ENCODE measurements around the gene METTL4.

The METTL4 gene, protein sequence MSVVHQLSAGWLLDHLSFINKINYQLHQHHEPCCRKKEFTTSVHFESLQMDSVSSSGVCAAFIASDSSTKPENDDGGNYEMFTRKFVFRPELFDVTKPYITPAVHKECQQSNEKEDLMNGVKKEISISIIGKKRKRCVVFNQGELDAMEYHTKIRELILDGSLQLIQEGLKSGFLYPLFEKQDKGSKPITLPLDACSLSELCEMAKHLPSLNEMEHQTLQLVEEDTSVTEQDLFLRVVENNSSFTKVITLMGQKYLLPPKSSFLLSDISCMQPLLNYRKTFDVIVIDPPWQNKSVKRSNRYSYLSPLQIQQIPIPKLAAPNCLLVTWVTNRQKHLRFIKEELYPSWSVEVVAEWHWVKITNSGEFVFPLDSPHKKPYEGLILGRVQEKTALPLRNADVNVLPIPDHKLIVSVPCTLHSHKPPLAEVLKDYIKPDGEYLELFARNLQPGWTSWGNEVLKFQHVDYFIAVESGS

DNA sequence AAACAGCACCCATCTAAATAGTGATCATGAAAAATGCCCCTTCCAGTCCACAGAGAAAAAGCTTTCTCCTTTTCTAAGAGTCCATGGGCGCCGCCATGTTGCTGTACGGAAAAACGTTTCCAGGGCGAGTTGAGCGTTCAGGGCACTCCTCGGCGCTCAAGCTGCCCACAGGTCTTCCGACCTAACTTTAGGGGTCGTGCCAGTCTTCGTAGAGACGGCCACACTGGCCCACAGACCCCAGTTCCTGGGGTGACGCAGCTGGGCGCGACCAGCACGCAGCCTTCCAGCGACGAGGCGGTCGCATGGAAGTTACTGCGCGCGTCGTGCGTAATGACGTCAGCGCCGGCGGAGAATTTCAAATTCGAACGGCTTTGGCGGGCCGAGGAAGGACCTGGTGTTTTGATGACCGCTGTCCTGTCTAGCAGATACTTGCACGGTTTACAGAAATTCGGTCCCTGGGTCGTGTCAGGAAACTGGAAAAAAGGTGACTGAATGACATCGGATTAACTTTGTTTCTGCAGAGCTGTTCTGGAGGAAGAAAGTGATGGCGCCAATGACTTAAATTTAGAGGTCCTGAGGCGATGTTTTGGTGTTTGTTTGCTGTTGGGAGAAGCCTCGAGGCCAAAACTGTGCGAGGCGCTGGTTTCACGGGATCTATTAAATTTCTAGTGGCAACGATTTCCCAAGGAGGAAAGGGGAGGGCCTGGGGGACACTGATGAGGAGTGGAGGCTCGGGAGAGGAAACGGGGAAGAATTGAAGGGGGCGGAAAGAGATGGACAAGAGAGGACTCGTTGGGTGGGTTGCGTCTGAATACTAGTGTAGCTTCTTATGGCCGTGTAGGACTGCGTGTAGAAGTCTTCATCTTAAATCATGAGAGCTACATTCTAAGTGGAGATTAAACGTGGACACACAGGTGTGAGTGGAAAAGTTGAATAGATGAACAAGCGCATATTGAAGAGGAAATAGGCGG, at the start of gene METTL4, which contains the start of gene NDC80:
TSS of gene METTL4 (minus strand) at position 306 of the 971 bp plus-strand sequence. CDS start 4,289 bp downstream, outside the sequence.
TSS of gene NDC80 (plus strand) at position 358 of the 971 bp plus-strand sequence. CDS start 1,429 bp downstream, outside the sequence.
- peak; percentile 76 for DNase-seq

DNA sequence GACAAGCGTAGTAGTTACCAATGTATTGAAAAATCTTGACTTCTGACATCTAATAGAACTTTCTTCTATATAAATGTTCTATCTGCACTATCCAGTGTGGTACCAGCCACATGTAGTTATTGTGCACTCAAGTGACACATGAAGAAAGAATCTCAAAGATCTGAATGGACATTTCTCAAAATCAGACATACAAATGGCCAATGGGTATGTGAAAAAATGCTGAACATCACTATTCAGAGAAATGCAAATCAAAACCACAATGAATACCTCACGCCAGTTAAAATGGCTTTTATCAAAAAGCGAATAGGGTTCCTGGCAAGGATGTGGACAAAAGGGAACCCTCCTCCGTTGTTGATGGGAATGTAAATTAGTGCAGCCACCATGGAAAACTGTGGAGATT, 46.7 kb upstream of the METTL4 start:
- DNase-seq: no peak

DNA sequence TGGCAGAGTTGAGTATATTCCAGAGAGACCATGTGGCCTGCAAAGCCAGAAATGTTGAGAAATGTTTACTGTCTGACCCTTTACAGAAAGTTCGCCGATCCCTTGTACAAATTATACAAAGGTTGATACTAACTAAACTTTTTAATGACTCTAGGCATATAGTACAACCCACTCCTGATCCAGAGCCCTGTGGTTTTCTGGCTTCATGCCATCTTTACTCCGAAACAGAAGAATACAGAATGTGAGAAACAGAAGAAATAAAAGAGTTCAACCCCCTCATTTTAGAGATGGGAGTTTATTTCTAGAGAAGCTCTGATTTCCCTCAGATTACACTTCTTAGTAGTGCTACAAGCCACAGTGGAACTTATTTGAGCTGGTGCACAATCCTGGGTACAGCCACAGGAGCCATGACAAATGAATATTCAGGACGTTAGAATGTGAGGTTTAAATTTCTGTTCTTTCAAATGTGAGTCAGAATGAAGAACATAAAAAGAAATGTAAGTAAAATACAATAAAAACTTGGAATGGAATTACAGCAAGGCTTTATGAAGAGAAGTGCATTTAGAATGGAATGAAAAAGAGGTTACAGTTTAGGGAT, 46.2 kb upstream of the METTL4 start:
- no peak for DNase-seq

DNA sequence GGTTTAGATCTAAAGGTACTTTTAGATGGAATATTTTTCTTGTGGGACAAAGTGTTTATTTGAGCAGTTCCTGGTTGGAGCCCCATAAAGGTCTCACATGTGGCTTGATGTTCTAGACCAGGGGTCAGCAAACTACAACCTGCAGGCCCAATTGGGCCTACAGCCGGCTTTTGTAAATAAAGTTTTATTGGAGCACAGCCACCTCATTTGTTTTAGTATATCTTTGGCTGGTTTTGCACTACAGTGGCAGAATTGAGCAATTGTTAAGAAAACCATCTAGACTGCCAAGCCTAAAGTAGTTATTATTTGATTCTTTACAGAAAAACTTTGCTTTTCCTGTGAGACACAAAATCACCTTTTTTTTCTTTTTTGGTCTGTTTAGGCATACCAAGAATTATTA, 41.7 kb upstream of the METTL4 start:
- no peak for DNase-seq

DNA sequence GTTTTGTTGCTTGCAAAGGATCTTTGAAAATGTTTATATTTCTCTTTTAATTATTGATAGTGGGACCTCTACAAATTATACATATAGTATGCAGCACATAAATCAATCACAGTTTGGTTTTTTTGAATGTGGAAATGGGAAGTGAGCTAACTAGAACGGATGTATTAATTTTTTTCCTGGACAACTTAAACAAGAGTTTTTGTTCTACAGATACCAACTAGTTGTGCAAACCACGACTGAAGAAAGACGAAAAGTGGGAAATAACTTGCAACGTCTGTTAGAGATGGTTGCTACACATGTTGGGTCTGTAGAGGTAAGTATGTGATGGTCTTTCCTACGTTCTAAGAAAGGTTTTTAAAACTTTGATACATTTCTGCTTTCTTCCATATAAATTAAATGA, 39.2 kb upstream of the METTL4 start:
- no peak for DNase-seq

DNA sequence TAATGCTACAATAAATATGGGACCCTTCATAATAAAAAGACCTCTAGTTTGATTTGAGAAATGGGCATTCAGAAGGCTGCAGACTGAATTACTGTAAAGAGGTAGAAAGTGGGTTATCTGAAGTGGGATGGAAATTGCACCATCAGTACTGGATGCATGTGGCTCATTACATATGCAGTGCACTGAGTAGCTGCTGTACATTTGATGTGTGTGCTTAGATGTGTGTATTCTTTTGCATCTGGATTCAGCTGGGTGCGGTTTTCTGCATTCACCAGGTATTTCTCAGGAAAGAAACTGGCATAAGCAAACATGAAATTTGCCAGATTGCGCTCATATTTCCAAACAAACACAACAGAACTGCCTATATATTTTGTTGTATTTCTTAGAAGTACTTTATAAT, 38.3 kb upstream of the METTL4 start:
- DNase-seq: no peak

DNA sequence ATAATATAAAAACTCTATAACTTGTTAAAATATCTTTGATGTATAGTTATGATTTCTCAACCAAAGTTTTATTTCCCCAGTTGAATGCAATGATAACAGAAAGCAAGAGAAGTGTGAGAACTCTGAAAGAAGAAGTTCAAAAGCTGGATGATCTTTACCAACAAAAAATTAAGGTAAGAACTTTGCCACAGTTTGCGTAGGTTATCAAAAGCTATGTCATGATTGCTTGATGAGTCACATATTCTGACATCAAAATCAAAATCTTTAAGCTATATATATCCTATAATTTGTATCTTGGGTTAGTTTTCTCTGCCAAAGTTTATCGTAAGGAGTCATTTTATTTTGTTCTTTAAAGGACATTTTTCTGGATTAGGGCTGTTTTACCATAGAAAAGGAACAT, 35.0 kb upstream of the METTL4 start:
- no peak for DNase-seq

DNA sequence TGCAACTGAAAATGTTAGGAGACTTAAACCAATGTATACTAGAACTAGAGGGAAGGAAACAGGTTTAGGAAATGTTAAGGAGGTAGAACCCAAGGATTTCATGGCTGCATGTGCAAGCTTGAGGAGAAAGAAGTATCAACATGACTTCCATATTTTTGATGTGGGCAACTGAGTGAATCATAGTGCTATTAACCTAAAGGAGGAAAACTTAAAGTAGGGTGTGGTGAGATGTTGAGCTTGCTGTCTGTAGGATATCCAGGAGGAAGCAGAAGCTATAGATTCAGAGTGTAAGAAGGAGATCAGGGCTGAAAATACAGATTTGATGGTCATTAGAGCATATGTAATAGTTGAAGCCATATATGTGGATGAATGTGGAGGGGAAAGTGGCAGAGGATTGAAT, 31.5 kb upstream of the METTL4 start:
- no peak for DNase-seq

DNA sequence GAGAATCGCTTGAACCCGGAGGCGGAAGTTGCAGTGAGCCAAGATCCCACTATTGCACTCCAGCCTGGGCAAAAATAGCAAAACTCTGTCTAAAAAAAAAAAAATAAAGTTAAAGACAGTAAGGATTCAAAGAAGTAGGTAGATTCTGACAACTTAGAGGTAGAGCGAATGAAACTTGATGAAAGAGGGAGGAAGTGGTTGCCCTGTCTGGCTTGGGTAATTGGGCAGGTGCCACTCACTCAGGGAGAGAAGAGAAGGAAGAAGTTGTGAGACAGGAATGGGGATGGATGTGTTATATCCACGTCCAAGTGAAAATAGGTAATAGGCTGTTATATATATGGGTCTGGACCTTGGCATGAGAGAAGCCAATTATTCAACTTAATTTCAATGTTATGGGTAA, 26.3 kb upstream of the METTL4 start:
- no peak for DNase-seq

DNA sequence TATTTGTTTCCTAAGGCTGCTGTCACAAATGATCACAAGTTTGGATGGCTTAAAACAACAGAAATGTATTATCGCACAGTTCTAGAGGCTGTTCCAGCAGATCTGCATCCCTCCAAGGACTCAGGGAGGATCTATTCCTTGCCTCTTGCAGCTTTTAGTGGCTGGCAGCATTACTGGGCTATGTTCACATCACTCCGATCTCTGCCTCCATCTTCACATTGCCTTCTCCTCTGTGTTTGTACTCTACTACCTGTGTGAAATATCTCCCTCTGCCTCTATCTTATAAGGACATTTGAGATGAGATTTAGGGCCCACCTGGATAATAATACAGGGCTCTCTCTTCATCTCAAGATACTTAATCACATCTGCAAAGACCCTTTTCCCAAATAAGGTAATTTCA, 19.0 kb upstream of the METTL4 start:
- no peak for DNase-seq

DNA sequence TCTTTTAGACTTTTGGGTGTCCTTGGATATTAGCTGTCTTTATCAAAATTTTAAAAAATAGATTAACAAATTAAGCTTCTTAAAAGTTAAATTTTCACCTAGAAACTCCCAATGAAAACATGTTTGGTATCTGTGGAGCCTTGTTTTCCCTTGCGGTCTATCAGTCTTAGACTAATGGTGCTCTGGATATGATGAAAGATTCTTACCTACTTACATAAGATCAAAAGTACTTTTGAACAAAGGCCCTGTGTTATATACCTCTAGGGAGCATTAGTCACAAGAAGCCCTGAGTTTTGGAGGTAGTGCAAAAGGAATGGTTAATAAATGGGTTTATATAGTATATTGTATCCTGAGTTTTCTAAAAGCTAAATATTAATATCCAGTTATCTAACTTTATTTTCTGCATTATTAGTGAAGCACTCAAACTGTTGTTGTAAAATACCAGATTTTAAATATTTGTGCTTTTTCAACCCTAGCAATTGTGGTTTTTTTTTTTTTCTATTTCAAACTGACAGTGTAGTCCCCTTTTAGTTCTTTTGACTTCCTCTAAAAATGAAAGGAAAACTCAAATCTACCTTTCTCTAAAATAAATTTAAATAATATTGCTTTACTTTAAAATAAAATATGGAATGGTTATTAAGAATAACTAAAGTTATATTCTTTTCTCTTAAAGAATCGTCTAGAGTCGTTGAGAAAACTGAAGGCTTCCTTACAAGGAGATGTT, 18.2 kb upstream of the METTL4 start:
- DNase-seq: no peak

DNA sequence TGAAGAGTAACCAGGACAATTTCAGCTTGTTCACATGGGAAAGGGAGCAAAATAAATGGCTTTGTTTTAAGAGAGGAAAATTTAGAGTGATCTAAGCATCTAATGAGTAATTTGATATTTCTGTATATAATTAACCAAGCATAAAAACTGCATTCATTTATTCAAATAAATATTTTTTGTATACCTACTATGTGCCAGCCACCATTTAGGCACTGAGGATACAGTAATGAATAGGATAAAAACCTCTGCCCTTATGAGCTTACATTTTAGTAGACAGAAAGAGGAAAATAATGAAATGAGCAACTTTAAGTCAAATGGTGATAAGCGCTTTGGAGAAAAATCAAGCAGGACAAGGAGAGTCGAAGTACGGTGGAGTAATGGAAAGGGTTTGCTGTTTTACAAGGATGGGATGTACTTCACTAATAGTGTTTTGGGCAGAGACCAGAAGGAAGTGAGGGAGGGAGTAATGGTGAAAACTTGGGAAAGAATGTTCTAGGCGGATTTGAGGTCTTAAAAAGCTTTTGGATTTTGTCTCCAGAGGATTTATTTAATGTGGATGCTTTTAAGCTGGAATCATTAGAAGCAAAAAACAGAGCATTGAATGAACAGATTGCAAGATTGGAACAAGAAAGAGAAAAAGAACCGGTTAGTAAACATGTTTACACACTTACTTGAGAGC, 17.5 kb upstream of the METTL4 start:
- no peak for DNase-seq

DNA sequence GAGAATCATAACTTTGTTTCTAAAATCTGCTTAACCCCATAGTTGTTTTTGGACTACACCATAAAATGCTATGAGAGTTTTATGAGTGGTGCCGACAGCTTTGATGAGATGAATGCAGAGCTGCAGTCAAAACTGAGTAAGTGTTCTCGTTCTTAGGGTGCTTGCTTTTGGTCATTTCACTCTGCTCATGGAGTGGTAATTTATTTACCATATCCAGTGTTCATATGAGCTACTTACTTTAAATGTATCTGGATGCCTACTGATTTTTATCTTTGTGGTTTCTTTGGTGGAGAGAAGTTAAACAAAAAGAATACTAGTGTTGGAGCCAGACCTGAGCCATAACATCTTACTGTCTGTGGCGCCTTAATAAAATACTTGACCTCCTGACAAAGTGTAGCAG, 16.5 kb upstream of the METTL4 start:
- no peak for DNase-seq

DNA sequence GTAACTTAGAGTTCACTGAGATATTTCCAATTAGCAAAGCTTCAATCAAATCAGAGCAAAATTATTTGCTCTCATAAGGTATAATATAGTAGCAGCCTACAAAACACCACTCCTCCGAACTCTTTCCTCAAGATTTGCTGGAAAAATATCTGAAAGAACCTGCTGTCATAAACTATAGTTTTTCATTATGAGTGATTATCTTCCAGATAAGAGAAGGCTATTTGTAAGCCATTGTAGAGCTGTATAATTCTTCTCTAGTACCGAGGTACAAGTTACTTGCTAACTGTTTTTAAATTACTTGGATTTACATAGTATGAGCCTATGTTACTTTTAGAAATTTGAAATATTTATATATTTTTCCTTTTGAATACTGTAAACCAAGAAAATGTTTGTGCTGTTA, 2.1 kb upstream of the METTL4 start:
- DNase-seq: no peak

DNA sequence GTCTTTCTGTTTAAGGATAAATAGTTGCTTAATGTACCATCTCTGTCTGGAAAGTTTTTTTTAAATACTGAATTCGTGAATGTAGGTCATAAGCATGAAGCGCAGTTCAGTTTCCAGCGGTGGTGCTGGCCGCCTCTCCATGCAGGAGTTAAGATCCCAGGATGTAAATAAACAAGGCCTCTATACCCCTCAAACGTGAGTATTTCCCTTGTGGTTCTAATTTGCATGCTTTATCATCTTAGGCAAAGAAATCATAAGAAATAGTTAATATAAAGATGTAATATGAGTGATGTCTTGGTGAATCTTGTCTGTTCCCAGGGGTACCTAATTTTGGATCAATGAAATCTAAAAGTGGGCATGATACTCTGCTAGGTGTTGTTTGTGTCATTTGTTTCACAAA, 1.6 kb upstream of the METTL4 start:
- no peak for DNase-seq

DNA sequence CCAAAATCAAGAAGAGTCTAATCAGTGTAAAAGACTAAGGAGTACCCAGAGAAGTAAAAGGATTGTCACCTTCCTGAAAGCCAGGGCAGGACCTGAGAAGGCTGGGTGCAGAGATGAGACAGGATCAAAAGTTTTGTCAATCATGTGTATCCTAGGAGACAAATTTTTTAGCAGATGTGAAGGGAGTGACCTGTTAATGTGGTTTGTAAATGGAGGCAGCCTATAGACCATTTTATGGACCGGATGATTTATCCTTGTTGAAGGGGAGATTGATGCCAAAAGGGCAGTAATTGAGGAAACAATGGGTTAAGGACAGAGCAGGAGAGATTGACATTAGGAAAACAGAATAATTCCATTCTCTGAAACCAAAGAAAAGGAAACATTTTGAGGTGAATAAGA, 865 bp upstream of the METTL4 start:
- DNase-seq: no peak

DNA sequence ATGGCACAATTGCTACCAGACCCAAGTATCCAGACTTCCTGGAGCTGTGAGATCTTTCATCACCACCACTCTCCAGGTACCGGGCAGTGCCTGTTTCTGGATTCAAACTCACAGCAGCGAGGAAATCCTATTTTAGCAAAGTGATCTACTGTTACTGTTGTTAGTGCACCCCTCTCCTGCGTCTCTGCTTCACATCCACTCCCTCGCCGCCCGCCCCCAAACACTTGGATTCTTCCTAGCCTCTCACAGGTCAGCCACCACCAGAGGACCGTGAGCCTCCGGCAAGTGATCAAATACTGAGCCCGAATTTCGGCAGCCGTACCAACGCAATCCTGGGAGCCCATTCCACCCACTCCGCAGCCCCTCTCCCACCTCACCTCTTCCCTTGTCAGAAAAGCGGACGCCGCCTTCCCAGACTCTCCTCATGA, 519 bp downstream of the METTL4 start:
- no peak for DNase-seq

DNA sequence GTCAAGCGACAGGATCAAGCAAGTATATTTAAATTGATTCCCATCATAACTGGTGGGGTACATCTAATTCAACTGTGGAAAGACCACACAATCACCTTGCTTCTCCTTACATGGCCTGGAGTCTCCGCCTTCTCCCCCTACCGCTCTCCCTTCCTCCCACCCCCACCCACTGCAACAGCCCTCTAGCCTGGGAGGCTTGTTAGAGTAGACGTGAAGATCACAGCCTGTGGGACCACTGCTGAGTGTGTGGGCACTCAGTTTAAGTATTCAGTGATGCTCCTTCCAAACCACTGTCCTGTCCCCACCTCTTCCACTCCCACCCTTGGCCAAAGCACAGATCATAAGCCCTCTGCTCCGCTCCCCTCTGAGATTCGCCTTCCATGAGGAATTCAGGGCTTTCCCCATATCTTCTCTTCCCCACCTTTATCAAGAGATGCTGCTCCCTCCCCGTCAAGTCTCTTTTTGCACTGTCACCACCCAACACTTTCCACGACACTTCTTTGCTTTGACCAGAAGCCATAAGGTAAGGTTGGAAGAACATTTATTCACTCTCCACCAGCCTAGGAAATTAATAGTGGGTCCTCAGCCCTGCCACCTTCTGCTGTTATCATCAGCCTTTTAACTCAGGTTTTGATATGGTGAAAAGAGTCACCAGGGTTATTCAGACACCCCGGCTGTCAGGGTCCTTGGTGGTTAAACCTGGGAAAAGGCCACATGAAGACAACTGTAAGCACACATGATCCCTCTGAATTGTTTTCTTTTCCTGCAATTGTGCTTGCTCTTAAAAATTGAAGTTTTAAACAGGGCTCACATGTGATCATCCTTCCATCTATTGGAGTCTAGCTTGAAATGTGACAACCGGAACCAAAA, 1.7 kb downstream of the METTL4 start:
- DNase-seq: no peak

DNA sequence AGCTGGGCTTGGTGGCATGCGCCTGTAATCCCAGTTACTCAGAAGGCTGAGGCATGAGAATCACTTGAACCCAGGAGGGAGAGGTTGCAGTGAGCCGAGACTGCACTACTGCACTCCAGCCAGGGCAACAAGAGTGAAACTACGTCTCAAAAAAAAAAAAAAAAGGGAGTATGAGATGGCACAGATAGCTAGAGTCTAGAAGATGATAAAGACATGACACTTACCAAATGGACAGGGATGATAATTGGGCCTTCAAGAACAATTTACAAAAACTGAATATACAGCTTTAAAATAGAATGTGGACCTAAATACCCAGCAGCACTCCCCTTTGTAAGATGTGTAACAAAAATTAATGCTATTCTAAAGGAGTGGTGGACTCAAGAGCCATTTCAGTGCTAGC, 2.7 kb downstream of the METTL4 start:
- no peak for DNase-seq

DNA sequence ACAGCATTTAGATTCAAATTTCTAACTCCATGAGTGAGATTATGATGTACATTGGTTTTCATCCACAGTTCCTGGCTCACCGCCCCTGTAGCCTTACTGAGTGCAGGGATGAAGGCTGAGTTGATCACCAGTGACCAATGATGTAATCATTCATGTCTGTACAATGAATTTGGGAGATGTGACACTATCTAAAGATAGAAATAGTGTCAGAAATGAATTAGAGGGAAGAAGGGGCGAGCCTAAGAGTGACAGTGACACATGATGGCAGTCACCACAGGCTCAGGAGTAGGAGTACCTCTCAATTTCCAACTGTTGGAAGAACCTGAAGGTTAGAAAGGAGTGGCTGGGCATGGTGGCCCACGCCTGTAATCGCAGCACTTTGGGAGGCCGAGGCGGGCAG, 3.2 kb downstream of the METTL4 start:
- no peak for DNase-seq

DNA sequence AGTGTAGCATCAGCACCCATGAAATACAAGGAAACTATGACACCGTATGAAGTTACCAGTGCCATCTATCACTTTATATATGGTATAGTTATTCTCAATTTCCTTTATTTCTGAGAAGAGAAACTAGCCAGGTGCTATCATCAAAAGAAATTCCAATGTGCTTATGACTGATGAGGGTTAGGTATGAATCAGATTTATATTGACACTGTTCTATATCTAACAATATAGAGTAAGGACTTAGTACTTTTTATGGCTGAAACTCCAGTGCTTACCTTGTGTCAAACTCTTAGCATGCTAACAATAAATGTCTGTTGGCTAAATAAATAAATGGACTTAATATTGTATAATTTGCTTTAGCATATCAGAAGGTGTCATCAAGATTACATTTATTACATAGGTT, 6.9 kb downstream of the METTL4 start:
- no peak for DNase-seq

All from activated effector memory CD4-positive, alpha-beta T cell treated with Interleukin-2 at 50 U/mL for 16 hours (primary cell).